Endothelial cell (in vitro differentiated cells): ENCODE results near the gene DGKQ. TPM values are rescaled to one million over a fixed set of nuclear protein-coding genes. Genes with fewer than 3 reads are reported as not detected.

ENCODE experiments used
- DNase-seq: peaks from one replicate; pipeline ENCODE4 v3.0.0; 2021; ENCODE audit warnings: low spot score
- H3K27ac Mint-ChIP-seq: one replicate; pipeline ENCODE4 v1.8.0; 2021; ENCODE audit warnings: mixed read lengths, inconsistent platforms; ENCODE audit not compliant: unreplicated experiment
- H3K27me3 Mint-ChIP-seq: one replicate; pipeline ENCODE4 v1.8.0; 2021; ENCODE audit warnings: mild to moderate bottlenecking, moderate library complexity, mixed read lengths, inconsistent platforms; ENCODE audit not compliant: unreplicated experiment
- H3K36me3 Mint-ChIP-seq: one replicate; pipeline ENCODE4 v1.8.0; 2021; ENCODE audit warnings: mild to moderate bottlenecking, low read depth, mixed read lengths, inconsistent platforms; ENCODE audit not compliant: unreplicated experiment
- H3K4me1 Mint-ChIP-seq: one replicate; pipeline ENCODE4 v1.8.0; 2021; ENCODE audit warnings: mild to moderate bottlenecking, mixed read lengths, inconsistent platforms; ENCODE audit not compliant: unreplicated experiment
- H3K4me3 Mint-ChIP-seq: one replicate; pipeline ENCODE4 v1.8.0; 2021; ENCODE audit warnings: mild to moderate bottlenecking, mixed read lengths, inconsistent platforms; ENCODE audit not compliant: unreplicated experiment
- H3K9me3 Mint-ChIP-seq: one replicate; pipeline ENCODE4 v1.8.0; 2021; ENCODE audit warnings: mixed read lengths, inconsistent platforms; ENCODE audit not compliant: unreplicated experiment
- CTCF ChIP-seq: fragments of 200-600 bp; sonication (generic); IDR thresholded peaks from one replicate; pipeline ENCODE4 v1.5.0; 2021; ENCODE audit warnings: antibody characterized with exemption; ENCODE audit not compliant: unreplicated experiment
- total RNA-seq: library from RNA; stranded (reverse); fragmentation: NEBNext Ultra II Directional; extraction: Animal tissue kit (Norgen Biotek cat#: 25700); gene quantifications from one replicate; pipeline ENCODE4 v1.2.1, GENCODE V29; 2021; ENCODE audit not compliant: unreplicated experiment

The DGKQ gene
- total RNA-seq, 1 donor from 2014 or later = 14.5 TPM

GRCh38 chr4:917992-918391 lies 55.4 kb downstream of the DGKQ start:
- DNase-seq = no peak
- Mint-ChIP-seq H3K36me3 (peaks cover 8% of the 10 kb centered on the region), H3K4me3 (no peak overlapping the region), H3K27ac (no peak overlapping the region), H3K27me3 (peaks cover 8% of the 10 kb centered on the region), H3K4me1 (peaks cover 43% of the 10 kb centered on the region), H3K9me3 (no peaks in the 10 kb centered on the region)
- TF ChIP-seq CTCF = no peak

- Mint-ChIP-seq H3K9me3 (no peaks in the 10 kb centered on the region), H3K4me1 (peaks cover 38% of the 10 kb centered on the region), H3K27me3 (peaks cover 8% of the 10 kb centered on the region), H3K36me3 (peaks cover 9% of the 10 kb centered on the region), H3K27ac (no peak overlapping the region), H3K4me3 (no peak overlapping the region)
- no peak for TF ChIP-seq CTCF
- no peak for DNase-seq
These were observed 55.9 kb downstream of the DGKQ start for GRCh38 chr4:917466-917865.

GRCh38 chr4:915595-915994 lies 57.8 kb downstream of the DGKQ start:
- H3K9me3 Mint-ChIP-seq = no peaks in the 10 kb centered on the region
- H3K4me3 Mint-ChIP-seq = no peak overlapping the region
- H3K27ac Mint-ChIP-seq = peak overlapping the region; percentile 14
- H3K4me1 Mint-ChIP-seq = peaks cover 31% of the 10 kb centered on the region
- H3K27me3 Mint-ChIP-seq = peaks cover 7% of the 10 kb centered on the region
- H3K36me3 Mint-ChIP-seq = peaks cover 17% of the 10 kb centered on the region
- TF ChIP-seq CTCF = no peak
- no peak for DNase-seq

- Mint-ChIP-seq H3K4me1 (peaks cover 31% of the 10 kb centered on the region), H3K27me3 (peaks cover 7% of the 10 kb centered on the region), H3K36me3 (peaks cover 17% of the 10 kb centered on the region), H3K9me3 (no peaks in the 10 kb centered on the region), H3K4me3 (peak overlapping the region; percentile 29), H3K27ac (peak overlapping the region; percentile 88)
- DNase-seq = no peak
- no peak for TF ChIP-seq CTCF
These were observed 58.3 kb downstream of the DGKQ start for GRCh38 chr4:915041-915474.

GRCh38 chr4:914531-914930 lies 58.8 kb downstream of the DGKQ start:
- Mint-ChIP-seq H3K27ac (no peak overlapping the region), H3K4me1 (peaks cover 28% of the 10 kb centered on the region), H3K27me3 (peaks cover 7% of the 10 kb centered on the region), H3K36me3 (peaks cover 20% of the 10 kb centered on the region), H3K4me3 (no peak overlapping the region), H3K9me3 (no peaks in the 10 kb centered on the region)
- no peak for TF ChIP-seq CTCF
- DNase-seq = no peak
